Activated CD4-positive, alpha-beta T cell treated with anti-CD3 and anti-CD28 coated beads for 24 hours (primary cell): ENCODE measurements around the gene ACTG1.

Source experiments
- DNase-seq, 2 donors: peaks; one replicate each; pipeline ENCODE4 v3.0.0-alpha.2; 2020; ENCODE audit warnings: low read depth in 2 of 2

The ACTG1 gene

DNA sequence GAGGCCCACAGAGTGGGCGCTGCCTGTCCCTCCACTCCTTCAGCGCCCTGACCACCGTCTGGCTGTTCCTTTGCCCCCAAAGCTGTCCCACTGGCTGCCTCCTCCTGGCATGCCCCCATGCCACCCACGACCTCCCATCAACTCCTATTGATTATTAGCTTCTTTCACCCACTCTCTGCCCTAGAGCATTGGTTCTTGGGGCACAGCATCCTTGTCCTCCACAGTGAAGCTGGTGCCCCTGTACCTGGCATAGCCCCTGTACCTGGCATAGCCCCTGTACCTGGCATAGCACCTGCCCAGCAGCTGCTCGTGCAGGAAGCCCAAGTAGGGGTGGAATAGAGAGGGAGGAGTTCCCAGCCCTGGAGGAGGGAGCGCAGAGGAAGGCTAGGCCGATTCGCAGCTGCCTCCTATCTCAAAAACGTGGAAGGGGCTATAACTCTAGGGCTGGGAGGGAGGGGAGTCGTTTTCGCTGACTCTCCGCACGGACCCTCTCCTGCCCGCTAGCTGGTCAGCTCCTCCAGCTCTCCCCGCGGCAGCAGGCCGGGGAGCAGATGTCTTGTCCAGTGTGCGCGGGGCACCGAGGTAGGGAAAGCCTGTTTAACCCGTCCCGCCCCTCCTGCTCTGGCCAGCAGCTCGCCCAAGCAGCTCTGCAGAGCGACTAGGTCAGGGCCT is 5.7 kb upstream of the ACTG1 start:
- no peak for DNase-seq

DNA sequence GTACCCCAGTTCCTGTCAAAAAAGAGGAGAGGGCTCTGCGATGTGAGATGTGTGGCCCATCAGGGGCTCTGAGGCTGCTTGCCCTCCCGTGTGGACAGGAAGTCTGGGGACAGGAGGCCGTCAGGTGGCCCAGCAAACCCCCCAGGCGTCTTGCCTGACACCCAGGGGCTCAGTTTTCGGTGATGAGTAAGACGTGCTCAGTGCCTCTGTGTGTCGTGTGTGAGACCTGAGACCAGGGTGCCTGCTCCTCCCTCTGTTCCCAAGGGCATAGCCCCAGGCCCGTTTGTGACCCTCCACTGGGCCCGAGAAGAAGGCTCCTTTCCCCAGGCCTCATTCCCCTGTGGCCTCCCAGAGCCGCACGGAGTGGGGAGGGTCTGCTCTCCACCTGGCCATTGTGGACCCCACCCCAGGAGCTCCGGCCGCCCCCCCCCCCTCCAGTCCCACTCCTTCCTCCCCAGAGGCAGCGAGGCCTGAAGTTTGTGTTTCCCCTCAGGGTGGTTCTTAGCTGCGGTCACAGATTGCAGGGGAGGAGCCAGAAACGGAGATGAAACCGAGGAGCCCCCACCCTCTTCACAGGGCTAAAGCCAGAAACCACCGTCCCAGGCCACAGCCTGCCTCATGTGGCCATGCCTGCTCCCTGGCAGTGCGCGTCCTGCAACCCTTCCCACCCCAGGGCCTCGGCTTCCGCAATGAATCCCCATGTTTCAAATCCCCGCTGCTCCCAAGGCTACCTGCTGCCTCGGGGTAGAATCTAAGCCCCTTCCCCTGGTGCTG is 4.9 kb upstream of the ACTG1 start:
- DNase-seq, result no peak

DNA sequence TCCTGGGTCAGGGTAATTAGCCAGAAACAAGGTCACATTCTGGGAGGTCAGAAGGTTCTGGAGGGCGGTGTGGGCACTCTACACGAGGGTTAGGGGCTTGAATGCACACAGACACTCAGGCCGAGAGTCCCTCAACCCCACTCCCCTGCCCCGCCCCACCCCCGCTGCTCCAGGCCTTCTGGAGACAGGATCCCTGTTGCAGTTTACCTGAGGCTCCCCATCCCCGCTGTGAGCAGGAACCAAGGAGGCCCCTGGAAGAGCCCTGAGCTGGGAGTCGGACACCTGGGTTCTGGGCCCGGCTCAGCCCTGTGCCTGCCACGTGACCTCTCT is 4.4 kb upstream of the ACTG1 start:
- no peak for DNase-seq

DNA sequence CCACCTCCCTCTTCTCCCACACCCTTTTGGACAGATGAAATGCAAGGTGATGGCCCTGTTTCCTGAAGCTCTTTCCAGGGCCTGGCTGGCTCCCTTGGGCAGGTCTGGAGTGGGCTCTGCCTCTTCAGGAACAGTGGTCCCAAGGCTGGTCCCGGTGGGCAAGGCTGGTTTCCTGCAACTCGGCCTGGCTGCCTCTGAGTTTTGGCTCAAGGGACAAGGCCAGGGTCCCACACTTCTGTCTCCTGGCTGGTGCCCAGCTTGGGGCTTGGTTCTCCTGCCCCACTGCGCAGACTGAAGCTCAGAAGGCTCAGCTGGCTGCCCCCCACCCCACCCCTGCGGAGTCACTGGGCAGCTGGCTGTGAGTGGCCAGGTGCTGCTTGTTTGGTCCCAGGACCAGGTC is 3.8 kb upstream of the ACTG1 start:
- DNase-seq, result no peak

DNA sequence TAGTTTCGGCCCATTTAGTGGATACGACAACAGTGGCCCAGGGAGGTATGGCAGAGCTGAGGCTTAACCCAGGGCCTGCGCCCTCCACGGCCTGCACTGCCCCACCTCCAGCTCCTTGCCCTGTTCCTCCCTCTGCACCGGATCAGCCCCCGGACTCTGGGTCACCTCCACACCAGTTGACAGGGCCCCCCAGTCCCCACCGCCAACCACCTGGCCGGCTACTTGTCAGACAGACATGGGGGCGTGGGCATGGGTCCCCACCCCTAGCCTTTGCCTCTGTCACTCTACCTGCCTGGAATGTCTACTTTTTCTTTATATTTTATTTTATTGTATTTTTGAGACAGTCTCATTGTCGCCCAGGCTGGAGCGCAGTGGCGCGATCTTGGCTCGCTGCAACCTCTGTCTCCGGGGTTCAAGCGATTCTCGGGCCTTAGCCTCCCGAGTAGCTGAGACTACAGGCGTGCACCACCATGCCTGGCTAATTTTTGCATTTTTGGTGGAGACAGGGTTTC is 3.0 kb upstream of the ACTG1 start:
- no peak for DNase-seq

DNA sequence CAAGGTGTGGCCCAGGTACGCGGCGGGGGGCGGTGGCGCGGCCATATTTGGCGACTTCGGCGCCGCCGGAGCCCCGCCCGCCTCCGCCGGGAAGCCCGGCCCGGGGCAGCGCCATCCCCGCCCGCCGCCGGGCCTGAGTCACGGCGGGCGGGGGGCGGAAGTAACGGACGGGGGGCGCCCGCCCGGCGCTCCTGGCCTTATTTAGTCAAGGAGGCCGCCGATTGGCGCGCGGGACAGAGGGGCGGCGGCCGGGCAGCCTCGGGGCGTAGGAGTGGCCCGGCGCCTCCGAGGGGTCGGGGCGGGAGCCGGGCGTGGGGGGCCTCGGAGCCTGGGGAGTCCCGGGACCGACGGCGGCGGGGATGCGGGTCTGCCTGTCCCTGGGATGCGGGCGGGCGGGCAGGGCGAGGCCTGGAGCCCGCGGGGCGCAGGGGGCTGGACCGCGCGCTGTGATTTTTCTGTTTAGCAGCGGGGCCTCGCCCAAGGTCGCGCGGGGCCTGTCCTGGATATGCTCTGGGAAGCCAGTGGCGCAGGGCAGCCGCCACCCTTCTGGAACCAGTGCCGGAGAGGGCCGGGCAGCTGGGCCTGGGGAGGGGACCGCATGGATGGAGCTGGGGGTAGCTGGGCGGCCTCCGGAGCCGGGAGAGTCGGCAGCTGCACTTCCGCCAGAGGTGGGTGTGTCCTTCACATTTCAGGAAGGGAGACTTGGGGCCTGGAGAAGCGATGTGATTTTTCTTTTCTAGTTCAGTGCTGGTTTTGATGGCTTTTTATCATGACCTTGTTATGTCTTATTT is 2.3 kb upstream of the ACTG1 start:
- no peak for DNase-seq

DNA sequence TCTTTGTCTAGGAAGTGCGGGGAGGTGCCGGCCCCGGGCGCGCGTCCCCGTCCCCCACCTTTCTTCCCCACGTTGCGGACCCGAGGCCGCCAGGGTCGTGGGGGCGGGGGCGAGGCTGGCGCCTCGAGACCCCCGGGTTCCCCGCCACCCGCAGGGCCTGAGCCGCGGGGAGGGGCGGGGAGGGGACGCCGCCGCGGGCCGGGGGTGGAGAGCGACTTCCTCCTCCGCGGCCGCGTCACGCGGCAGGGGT is 1.8 kb upstream of the ACTG1 start:
- DNase-seq, result no peak

DNA sequence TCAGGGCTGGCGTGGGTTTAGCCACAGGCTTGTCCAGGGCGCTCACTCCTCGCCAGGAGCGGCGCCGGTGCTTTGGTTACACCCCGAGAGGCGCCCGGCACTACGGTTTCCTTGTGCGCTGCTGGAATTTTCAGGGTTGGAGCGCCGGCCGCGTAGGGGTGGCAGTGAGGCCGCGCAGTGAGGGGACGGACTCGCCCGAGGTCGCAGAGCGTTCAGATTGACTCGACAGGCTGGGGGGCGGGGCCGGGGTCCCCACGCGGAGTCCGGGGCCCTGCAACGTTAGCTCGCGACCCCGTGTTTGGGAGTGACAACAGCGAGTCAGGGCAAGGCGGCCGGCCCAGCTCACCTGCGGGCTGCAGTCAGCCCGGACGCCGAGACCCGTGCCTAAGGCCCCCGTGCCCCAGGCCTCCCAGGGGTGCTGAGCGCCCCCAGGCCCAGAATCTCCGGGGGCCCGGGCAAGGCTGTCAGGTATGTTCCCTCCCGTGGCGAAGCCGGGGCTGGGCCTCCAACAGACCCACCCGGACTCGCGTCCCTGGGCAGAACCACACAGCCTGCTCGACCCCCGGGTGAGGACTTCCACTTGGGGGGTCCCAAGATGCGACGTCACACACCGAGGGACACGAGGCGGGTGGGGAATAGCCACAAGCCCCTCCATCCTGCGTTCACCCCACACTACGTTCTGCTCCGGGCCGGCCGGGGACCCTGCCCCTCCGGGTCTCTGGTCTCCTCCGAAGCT is 1.3 kb upstream of the ACTG1 start:
- no peak for DNase-seq

DNA sequence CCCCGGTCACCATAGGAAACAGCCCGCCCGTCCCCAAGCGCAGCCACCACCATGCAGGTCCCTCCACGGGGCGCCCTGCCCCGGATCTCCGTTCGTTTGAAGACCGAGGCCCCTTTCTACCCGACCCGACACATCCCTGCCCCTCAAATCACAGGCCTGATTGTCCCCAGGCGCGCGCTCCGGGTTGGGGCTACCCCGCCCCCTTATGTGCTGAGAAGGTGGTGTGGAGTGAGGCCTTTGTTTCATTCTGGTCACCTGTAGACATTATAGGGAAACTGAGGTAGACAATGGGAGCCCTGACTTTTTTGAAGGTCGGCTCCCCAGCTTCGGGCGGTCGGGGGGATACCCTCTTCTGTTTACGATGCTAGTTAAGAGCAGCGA is 763 bp upstream of the ACTG1 start:
- no peak for DNase-seq

DNA sequence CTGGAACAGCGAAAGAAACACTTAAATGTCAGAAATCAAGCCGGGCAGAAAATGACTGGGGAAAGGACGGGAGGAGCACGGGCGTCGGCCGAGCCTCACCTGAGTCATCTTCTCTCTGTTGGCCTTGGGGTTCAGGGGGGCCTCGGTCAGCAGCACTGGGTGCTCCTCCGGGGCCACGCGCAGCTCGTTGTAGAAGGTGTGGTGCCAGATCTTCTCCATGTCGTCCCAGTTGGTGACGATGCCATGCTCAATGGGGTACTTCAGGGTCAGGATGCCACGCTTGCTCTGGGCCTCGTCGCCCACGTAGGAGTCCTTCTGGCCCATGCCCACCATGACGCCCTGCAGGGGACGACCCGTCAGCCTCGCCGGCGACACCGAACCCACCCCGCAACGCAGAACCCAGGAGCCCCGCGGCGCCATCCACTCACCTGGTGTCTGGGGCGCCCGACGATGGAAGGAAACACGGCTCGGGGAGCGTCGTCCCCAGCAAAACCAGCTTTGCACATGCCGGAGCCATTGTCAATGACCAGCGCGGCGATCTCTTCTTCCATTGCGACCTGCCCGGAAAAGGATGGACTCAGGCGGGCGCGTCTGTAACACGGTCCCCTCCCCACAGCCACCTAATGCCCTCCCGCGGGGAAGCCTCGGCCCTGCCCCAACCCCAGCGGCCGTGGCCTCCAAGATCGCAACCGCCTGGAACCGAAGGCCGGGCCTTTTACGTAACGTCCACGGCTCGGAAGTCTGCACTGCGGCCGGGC is 616 bp downstream of the ACTG1 start:
- DNase-seq, result no peak

DNA sequence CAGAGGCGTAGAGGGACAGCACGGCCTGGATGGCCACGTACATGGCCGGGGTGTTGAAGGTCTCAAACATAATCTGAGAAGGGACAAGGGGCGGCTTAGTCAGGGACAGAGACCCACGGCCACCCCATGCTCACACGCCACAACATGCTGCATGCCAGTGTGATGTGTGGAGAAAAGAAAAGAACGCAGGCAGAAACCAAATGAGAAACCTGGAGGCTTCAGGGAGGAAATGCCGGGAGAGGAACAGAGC is 1.1 kb downstream of the ACTG1 start:
- DNase-seq, result no peak

DNA sequence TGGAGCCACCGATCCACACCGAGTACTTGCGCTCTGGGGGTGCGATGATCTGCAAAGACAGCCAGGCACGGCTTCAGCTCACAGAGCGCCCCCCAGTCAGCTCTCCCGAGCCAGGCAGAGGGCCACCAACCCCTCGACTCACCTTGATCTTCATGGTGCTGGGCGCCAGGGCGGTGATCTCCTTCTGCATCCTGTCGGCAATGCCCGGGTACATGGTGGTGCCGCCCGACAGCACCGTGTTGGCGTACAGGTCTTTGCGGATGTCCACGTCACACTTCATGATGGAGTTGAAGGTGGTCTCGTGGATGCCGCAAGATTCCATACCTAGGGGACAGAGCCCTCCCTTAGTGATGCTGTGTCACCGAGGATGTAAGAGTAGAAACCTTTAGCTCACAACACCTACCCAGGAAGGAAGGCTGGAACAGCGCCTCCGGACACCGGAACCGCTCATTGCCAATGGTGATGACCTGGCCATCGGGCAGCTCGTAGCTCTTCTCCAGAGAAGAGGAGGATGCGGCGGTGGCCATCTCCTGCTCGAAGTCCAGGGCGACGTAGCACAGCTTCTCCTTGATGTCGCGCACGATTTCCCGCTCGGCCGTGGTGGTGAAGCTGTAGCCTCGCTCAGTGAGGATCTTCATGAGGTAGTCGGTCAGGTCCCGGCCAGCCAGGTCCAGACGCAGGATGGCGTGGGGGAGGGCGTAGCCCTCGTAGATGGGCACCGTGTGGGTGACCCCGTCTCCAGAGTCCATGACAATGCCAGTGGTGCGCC is 1.6 kb downstream of the ACTG1 start:
- no peak for DNase-seq

DNA sequence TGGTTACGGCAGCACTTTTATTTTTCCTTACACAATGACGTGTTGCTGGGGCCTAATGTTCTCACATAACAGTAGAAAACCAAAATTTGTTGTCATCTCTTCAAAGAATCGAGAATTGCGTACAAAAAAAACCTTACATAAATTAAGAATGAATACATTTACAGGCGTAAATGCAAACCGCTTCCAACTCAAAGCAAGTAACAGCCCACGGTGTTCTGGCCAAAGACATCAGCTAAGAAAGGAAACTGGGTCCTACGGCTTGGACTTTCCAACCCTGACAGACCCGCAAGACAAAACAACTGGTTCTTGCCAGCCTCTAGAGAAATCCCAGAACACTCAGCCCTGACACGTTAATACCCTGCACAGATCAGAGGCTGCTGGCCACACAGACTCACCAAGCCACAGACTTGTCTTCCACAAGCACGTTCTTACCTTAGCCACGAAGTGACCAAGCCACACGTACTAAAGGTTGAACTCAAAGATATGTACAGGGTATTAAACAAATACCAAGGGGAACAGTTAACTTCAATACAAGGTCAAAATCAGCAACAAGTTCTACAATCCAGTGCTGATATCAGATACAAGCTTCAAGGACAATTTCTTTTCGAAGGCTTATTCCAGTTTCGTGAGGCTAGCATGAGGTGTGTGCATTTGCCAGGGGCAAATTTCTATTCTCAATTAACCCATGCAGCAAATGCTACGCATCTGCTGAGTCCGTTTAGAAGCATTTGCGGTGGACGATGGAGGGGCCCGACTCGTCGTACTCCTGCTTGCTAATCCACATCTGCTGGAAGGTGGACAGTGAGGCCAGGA is 2.4 kb downstream of the ACTG1 start:
- DNase-seq, result no peak

DNA sequence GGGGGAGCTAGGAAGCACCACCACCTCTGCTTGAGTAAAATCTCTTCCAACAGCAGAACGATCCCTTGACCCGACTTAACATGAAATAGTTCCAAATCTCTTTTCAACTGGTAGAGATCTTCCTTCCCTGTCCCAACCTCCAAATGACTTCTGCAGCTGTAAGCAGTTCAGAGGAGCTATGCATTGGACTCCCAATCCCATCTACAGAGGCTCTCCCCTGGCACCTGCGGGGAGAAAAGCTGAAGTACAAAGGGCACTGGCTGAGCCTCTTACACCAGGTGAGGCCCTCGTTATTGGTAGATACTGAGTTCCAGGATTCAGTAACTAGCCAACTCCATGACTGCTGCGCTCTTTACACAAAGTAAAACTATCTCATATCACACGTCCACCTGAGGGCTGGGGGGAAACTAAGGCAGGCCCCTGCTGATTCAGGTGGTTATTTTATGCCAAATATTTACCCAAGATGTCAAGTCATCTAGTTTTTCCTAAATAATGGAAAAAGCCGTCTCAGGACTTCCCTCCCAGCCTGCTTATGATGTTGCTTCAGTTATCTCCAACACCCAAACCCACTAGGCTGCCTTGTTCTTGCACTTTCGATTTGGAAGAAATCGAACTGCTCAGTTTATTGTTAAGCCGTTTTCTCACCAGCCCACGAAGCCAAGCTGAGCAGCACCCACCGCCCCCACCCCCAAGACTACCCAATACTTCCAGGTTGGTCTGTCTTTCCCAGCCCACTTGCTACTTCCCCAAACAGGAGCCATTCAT is 3.2 kb downstream of the ACTG1 start:
- DNase-seq, result no peak

DNA sequence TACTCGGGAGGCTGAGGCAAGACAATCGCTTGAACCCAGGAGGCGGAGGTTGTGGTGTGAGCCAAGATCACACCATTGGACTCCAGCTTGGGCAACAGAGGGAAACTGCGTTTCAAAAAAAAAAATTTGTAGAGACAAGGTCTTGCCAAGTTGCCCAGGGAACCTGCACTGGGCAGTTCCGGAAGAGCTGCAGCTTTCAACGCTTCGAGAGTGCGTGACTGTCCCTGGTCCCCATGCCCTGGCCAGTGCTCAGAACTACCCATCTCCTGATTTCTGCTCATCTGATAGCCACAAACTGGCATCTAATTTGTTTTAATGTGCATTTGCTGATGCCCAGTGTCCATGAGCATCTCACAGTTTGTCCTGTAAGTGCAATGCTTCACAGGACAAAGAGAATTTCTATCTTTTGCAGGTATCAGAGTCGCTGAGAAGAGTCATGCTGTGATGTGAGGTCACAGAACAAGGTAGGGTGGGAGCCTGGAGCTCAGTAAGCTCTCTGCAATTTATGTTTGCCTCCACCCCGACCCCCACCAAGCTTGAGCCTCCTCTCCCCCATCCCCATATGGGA is 3.9 kb downstream of the ACTG1 start:
- DNase-seq, result no peak

DNA sequence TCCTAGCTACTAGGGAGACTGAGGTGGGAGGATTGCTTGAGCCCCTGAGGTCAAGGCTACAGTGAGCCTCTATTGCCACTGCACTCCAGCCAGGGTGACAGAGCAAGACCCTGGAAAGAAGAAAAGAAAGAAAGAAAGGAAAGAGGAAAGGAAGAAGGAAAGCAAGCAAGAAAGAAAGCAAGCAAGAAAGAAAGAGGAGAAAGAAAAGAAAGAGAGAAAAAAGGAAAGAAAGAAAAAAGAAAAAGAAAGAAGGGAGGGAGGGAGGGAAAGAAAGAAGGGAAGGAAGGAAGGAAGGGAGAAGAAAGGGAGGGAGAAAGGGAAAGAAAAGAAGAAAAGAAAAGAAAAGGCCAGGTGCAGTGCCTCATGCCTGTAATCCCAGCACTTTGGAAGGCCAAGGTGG is 9.0 kb downstream of the ACTG1 start:
- no peak for DNase-seq

DNA sequence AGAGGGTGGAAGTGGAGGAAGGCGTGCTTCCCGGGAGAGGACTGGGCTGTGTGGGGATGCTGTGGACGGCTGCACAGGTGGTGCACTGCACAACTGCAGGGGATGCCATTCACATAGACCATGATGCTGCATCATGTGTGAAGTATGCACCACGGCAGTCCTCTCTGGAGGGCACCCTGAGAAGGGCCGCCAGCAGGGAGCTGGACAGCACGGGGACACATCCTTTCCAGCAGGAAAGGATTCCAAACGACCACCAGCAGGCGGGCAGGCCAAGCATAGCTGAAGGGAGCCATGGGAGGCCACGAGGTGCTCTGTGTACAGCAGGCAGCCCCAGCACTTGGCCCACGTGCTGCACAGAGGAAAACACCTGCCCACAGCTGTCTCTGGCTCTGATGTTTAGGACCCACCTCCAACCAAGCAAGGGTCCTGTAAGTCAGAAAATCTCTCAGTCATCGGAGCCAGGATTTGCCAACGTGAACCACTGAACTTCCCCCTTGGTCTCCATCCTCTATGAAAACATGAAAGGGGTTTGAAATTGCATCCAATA is 10.1 kb downstream of the ACTG1 start:
- DNase-seq, result no peak

DNA sequence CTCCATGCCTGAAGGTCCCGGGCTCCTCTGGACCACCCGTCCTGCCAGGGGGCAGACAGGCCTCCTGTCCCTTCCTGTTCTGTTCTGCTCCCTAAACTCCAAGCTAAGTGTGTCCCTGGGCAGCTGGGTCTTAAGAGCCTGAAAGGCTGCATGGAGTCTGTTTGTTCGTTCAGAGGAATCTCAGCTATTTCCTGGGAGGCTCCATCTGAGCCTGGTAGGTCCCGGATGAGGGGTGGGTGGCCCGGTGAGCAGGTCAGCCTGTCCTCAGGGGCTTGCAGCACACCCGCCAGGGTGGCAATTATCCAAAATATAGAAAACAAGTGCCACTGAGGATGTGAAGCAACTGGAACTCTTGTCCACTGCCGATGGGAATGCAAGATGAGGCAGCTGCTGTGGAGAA is 12.6 kb downstream of the ACTG1 start:
- DNase-seq, result no peak

DNA sequence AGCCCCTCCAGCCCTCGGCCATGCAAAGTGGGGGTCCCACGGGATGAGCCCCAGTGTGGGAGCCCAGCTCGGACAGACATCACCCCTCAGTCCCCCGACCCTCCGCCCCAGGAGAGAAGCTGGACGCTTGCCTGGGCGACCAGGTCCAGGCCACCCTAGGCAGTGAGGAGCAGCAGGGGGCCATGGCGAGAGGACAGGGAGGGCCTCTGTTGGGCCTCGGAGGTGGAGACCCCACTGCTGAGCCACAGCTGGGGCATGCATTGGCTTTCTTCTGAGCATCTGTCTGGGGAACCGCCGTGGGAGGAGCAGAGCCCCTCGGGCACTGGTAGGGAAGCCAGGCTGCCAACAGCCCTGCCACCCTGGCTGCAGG is 13.0 kb downstream of the ACTG1 start:
- DNase-seq, result no peak
